Measurements from ENCODE around the gene RABIF. TPM values are rescaled to one million over a fixed set of nuclear protein-coding genes. Genes with fewer than 3 reads are reported as not detected.
"Not testable (repeated sequence)": the region's sequence is repeated elsewhere in the genome, so short reads cannot be mapped to it uniquely, and the experiment has no call there.

Gene RABIF
- total and polyA plus RNA-seq, 4 experiments from 2014 or later = 17.3 to 25.0 (median 21.4) TPM

DNA sequence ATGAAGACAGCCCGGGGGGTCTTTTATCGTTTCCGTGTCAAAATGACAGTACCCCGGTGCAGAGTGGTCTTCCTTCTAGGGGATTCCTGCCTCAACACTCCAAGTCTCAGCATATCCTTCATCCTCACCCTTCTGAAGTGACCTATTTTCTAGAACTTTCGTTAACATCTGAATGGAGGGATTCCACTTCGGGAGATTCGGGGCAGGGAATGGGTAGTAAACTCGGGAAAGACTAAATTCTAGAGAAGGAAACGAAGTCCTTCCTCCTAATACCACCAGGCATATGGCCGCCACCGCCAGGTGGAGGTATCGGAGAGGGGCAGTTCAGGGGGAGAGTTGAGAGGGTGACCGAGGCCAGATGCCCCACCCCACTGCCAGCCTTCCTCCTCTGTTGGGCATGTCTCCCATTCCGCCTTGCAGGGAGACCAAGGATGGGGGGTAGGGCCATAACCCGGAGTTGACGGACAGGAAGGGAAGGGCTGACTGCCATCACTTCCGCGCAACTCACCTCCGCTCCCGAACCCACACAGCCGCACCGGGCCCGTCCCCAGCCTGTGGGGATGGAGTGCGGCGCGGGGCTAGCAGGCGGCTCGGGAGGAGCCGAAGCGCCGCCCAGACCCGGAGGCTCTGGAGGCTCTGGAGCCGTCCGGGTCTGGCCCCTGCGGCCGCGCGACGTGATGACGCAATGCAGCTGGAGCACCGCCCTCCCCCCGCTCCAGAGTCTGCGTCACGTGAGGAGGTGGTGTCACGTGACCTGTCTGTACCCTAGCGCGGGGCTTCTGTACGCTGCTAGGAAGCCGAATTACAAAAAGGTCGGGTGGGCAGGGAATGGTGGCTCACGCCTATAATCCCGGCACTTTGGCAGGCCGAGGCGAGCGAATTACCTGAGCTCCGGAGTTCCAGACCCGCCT lies 37.9 kb upstream of the RABIF start, which contains the start of gene KLHL12:
TSS of gene KLHL12 (minus strand) at position 654 of the 911 bp plus-strand sequence. CDS start 2,072 bp downstream, outside the sequence.
- H3K4me3 Mint-ChIP-seq = peak within 1 kb of the TSS; percentile 90 to 97 (median 96)
- POLR2A ChIA-PET (ENCODE audit: partially characterized antibody) = interaction anchor here (0.8 to 2.5 kb wide), 15 partner anchors 12 to 120 kb away, joined by 3 to 23 read pairs (median 5); partner anchors contain the start of genes ADIPOR1, CYB5R1, KDM5B and PCAT6

DNA sequence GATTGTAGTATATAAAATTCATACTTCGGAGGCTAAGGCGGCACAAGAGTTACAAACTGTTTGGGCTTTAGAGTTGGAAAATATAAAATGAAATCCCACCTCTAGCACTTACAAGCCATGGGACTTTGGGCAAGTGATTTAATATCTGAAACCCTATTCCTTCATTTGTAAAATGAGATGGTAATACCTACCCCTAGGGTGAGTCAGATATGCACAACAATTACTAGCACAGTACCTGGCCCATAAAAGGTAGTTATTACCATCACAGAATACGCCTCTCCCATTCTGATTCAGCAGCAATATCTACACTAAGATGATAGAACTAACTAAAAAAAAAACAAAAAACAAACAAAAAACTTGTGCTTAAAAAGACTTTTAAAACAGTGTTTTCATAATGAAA lies 34.6 kb upstream of the RABIF start:
- Mint-ChIP-seq H3K4me3 (peak overlapping the region in 1 of 8 donors; percentile 31), H3K36me3 (peaks cover 0 to 32% of the 10 kb centered on the region in 2 donors), H3K4me1 (peaks cover 15 to 41% (median 27%) of the 10 kb centered on the region in 4 donors), H3K9me3 (peaks cover 0 to 2% (median 0%) of the 10 kb centered on the region in 8 donors), H3K27ac (peak overlapping the region in 2 of 7 donors; percentile 18 to 24), H3K27me3 (no peaks in the 10 kb centered on the region)
- H3K4me1 ChIP-seq (ENCODE audit: insufficient read depth, low read length) = peaks cover 34% of the 10 kb centered on the region
- no peaks in the 10 kb centered on the region for H3K9me3 ChIP-seq (ENCODE audit: control insufficient read depth in 1 of 2, low read length in 2 of 2)
- ChIA-PET POLR2A (ENCODE audit: partially characterized antibody) (no interaction called here), CTCF (ENCODE audit: partially characterized antibody) (interaction anchor here (1.9 kb wide), 1 partner anchor 76 kb away, joined by 8 read pairs; no protein-coding TSS in a partner anchor)
- no peak overlapping the region for H3K27ac ChIP-seq (ENCODE audit: low read depth, low read length)
- H3K4me3 ChIP-seq (ENCODE audit: low read length in 2 of 2) = no peak overlapping the region
- H3K36me3 ChIP-seq (ENCODE audit: insufficient read depth, low read length) = peaks cover 13% of the 10 kb centered on the region
- intact Hi-C loops (cut with micrococcal nuclease) = no loop called here
- DNase-seq = no peak
- H3K27me3 ChIP-seq (ENCODE audit: insufficient read depth, low read length) = no peaks in the 10 kb centered on the region

More for the DNA sequence above, 37.9 kb upstream of the RABIF start, which contains the start of gene KLHL12:
- Histone ChIP-seq H3K36me3 (ENCODE audit: insufficient read depth, low read length) (no peaks in the 10 kb centered on the region), H3K4me1 (ENCODE audit: insufficient read depth, low read length) (peaks cover 34% of the 10 kb centered on the region), H3K9me3 (ENCODE audit: control insufficient read depth in 1 of 2, low read length in 2 of 2) (no peaks in the 10 kb centered on the region), H3K27me3 (ENCODE audit: insufficient read depth, low read length) (no peaks in the 10 kb centered on the region), H3K4me3 (ENCODE audit: low read length in 2 of 2) (peak within 1 kb of the TSS; percentile 88 to 98), H3K27ac (ENCODE audit: low read depth, low read length) (peak within 1 kb of the TSS; percentile 87)
- peak within 1 kb of the TSS; percentile 96 to 98 (median 97) for H3K27ac Mint-ChIP-seq
- H3K27me3 Mint-ChIP-seq = no peaks in the 10 kb centered on the region
- H3K4me1 Mint-ChIP-seq = peaks cover 15 to 40% (median 28%) of the 10 kb centered on the region in 4 donors
- peak; percentile 93 to 95 (median 94) for DNase-seq
- intact Hi-C loops (cut with micrococcal nuclease) = loop anchor here (1.0 kb wide), 5 partner anchors 31 to 80 kb away; partner anchors contain the start of genes ADIPOR1, CYB5R1, RABIF and TMEM183A
- peaks cover 0 to 2% (median 0%) of the 10 kb centered on the region in 8 donors for H3K9me3 Mint-ChIP-seq
- peaks cover 0 to 18% of the 10 kb centered on the region in 2 donors for H3K36me3 Mint-ChIP-seq
- CTCF ChIA-PET (ENCODE audit: partially characterized antibody) = interaction anchor here (0.7 to 1.8 kb wide), 11 partner anchors 17 to 555 kb away, joined by 3 to 10 read pairs (median 5); partner anchors contain the start of gene TMEM183A

DNA sequence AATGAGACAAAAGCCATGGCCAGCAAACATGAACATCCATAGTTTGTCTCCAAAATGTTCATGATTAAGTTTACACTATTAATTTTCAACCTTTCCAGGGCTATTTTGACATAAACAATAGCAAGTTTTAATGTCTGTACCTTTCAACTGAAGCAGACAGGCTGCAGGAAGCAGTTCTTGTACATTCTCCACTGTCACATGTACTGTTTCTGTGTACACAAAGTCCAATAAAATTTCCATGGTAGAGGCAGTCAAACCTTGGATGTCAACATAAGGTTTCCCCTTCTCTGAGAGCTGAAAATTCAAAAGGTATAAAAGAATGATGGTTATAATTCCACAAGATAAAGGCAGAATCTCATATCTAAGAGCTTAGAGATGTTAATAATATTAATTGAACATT lies 30.7 kb upstream of the RABIF start:
- Histone ChIP-seq H3K27me3 (ENCODE audit: insufficient read depth, low read length) (no peaks in the 10 kb centered on the region), H3K4me1 (ENCODE audit: insufficient read depth, low read length) (peaks cover 16% of the 10 kb centered on the region), H3K4me3 (ENCODE audit: low read length in 2 of 2) (no peak overlapping the region), H3K27ac (ENCODE audit: low read depth, low read length) (no peak overlapping the region), H3K36me3 (ENCODE audit: insufficient read depth, low read length) (peaks cover 47% of the 10 kb centered on the region), H3K9me3 (ENCODE audit: control insufficient read depth in 1 of 2, low read length in 2 of 2) (no peaks in the 10 kb centered on the region)
- ChIA-PET CTCF (ENCODE audit: partially characterized antibody) (no interaction called here), POLR2A (ENCODE audit: partially characterized antibody) (no interaction called here)
- no peak for DNase-seq
- Mint-ChIP-seq H3K4me1 (peaks cover 4 to 27% (median 13%) of the 10 kb centered on the region in 4 donors), H3K27me3 (no peaks in the 10 kb centered on the region), H3K27ac (no peak overlapping the region), H3K9me3 (no peaks in the 10 kb centered on the region), H3K36me3 (peaks cover 14 to 62% of the 10 kb centered on the region in 2 donors), H3K4me3 (no peak overlapping the region)
- intact Hi-C loops (cut with micrococcal nuclease) = no loop called here

DNA sequence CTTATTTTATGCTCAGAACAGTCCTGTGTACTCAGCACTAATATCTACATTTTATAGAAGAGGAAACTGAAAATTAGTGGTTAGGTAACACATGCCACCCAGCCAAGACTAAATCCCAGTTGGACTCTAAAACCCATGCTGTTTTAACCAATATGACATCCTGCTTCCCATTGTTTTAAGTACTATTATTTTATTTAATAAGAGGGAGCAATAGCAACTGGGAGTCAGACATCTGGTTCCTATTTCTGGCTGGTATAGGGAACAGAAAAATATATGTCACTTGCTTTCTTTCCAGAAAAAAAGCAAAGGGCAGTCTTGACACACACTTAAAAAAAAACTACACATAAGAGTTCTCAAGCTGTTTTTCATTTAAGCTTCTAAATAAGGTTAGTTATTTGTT lies 26.2 kb upstream of the RABIF start:
- ChIA-PET CTCF (ENCODE audit: partially characterized antibody) (no interaction called here), POLR2A (ENCODE audit: partially characterized antibody) (no interaction called here)
- Mint-ChIP-seq H3K4me3 (no peak overlapping the region), H3K9me3 (no peaks in the 10 kb centered on the region), H3K27me3 (no peaks in the 10 kb centered on the region), H3K4me1 (peaks cover 3 to 10% (median 6%) of the 10 kb centered on the region in 4 donors), H3K27ac (no peak overlapping the region), H3K36me3 (peaks cover 49 to 89% of the 10 kb centered on the region in 2 donors)
- Histone ChIP-seq H3K36me3 (ENCODE audit: insufficient read depth, low read length) (peaks cover 67% of the 10 kb centered on the region), H3K27ac (ENCODE audit: low read depth, low read length) (no peak overlapping the region), H3K9me3 (ENCODE audit: control insufficient read depth in 1 of 2, low read length in 2 of 2) (no peaks in the 10 kb centered on the region), H3K4me1 (ENCODE audit: insufficient read depth, low read length) (no peaks in the 10 kb centered on the region), H3K4me3 (ENCODE audit: low read length in 2 of 2) (no peak overlapping the region), H3K27me3 (ENCODE audit: insufficient read depth, low read length) (no peaks in the 10 kb centered on the region)
- DNase-seq = no peak
- intact Hi-C loops (cut with micrococcal nuclease) = no loop called here

DNA sequence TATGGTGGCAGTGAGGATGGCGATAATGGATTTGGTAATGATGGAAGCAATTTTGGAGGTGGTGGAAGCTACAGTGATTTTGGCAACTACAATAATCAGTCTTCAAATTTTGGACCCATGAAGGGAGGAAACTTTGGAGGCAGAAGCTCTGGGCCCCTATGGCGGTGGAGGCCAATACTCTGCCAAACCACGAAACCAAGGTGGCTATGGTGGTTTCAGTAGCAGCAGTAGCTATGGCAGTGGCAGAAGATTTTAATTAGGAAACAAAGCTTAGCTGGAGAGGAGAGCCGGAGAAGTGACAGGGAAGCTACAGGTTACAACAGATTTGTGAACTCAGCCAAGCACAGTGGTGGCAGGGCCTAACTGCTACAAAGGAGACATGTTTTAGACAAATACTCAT lies 23.5 kb upstream of the RABIF start:
- H3K9me3 Mint-ChIP-seq; H3K27me3 Mint-ChIP-seq; H3K9me3 ChIP-seq (ENCODE audit: control insufficient read depth in 1 of 2, low read length in 2 of 2); H3K27me3 ChIP-seq (ENCODE audit: insufficient read depth, low read length); H3K4me3 ChIP-seq (ENCODE audit: low read length in 2 of 2); POLR2A ChIA-PET (ENCODE audit: partially characterized antibody); H3K4me1 ChIP-seq (ENCODE audit: insufficient read depth, low read length); H3K4me3 Mint-ChIP-seq; H3K4me1 Mint-ChIP-seq; CTCF ChIA-PET (ENCODE audit: partially characterized antibody); DNase-seq; H3K27ac ChIP-seq (ENCODE audit: low read depth, low read length); intact Hi-C loops (cut with micrococcal nuclease): not testable (repeated sequence)
- Mint-ChIP-seq H3K36me3 (peaks cover 55 to 90% of the 10 kb centered on the region in 2 donors), H3K27ac (peak overlapping the region in 1 of 7 donors; percentile 36)
- peaks cover 67% of the 10 kb centered on the region for H3K36me3 ChIP-seq (ENCODE audit: insufficient read depth, low read length)

DNA sequence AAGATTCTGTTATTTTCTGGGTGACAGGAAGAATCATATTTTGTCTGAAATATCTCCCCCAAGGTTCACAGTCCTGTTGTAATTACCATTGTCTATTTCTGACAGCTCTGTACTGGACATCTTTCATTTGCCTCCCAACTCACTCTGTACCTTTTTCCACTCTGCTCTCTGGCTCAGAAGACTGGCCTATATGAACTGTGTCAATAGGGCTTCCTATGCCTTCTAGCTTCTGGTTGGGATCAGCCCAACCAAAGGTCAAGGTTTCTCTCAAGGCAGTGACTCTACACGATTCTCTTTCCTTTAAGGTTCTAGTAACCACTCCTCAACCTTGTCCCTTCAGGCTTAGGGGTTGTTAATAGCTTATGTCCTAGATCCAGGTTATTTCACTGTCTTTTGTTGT lies 20.5 kb upstream of the RABIF start:
- Histone ChIP-seq H3K36me3 (ENCODE audit: insufficient read depth, low read length) (peaks cover 57% of the 10 kb centered on the region), H3K27ac (ENCODE audit: low read depth, low read length) (no peak overlapping the region), H3K27me3 (ENCODE audit: insufficient read depth, low read length) (no peaks in the 10 kb centered on the region), H3K4me3 (ENCODE audit: low read length in 2 of 2) (no peak overlapping the region), H3K9me3 (ENCODE audit: control insufficient read depth in 1 of 2, low read length in 2 of 2) (no peaks in the 10 kb centered on the region), H3K4me1 (ENCODE audit: insufficient read depth, low read length) (no peaks in the 10 kb centered on the region)
- CTCF ChIA-PET (ENCODE audit: partially characterized antibody) = interaction anchor here (1.1 kb wide), 1 partner anchor 18 kb away, joined by 4 read pairs; the partner anchor contains the start of gene KLHL12
- H3K27me3 Mint-ChIP-seq = no peaks in the 10 kb centered on the region
- POLR2A ChIA-PET (ENCODE audit: partially characterized antibody) = no interaction called here
- peaks cover 47 to 75% of the 10 kb centered on the region in 2 donors for H3K36me3 Mint-ChIP-seq
- H3K9me3 Mint-ChIP-seq = no peaks in the 10 kb centered on the region
- H3K4me1 Mint-ChIP-seq = peaks cover 1 to 7% (median 4%) of the 10 kb centered on the region in 4 donors
- intact Hi-C loops (cut with micrococcal nuclease) = no loop called here
- DNase-seq = no peak
- H3K4me3 Mint-ChIP-seq = no peak overlapping the region
- peak overlapping the region in 1 of 7 donors; percentile 32 for H3K27ac Mint-ChIP-seq

DNA sequence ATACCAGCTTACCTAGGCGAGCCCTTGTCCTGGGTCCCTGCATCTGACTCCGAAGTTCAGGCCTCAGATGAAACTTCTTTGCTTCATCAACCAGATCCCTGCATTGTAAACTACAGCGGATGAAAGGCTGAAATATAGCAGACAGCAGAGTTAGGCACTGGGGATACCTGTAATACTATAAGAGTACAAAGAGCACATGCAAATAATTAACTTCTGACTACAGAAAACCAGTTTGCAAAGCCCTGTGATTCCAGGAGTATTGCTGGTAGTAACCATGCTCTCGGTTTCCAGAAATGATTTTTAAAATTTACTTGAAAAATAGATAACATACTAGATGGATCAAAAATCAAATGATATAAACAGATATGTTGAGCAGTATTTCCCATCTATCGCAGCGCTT lies 20.0 kb upstream of the RABIF start:
- ChIA-PET POLR2A (ENCODE audit: partially characterized antibody) (no interaction called here), CTCF (ENCODE audit: partially characterized antibody) (interaction anchor here (1.1 kb wide), 1 partner anchor 19 kb away, joined by 4 read pairs; the partner anchor contains the start of gene KLHL12)
- Mint-ChIP-seq H3K36me3 (peaks cover 44 to 72% of the 10 kb centered on the region in 2 donors), H3K27me3 (no peaks in the 10 kb centered on the region), H3K27ac (peak overlapping the region in 1 of 7 donors; percentile 24), H3K4me3 (no peak overlapping the region), H3K9me3 (no peaks in the 10 kb centered on the region), H3K4me1 (peaks cover 1 to 7% (median 4%) of the 10 kb centered on the region in 4 donors)
- Histone ChIP-seq H3K27ac (ENCODE audit: low read depth, low read length) (no peak overlapping the region), H3K27me3 (ENCODE audit: insufficient read depth, low read length) (no peaks in the 10 kb centered on the region), H3K4me3 (ENCODE audit: low read length in 2 of 2) (no peak overlapping the region), H3K9me3 (ENCODE audit: control insufficient read depth in 1 of 2, low read length in 2 of 2) (no peaks in the 10 kb centered on the region), H3K4me1 (ENCODE audit: insufficient read depth, low read length) (no peaks in the 10 kb centered on the region), H3K36me3 (ENCODE audit: insufficient read depth, low read length) (peaks cover 54% of the 10 kb centered on the region)
- intact Hi-C loops (cut with micrococcal nuclease) = no loop called here
- DNase-seq = no peak

All from CD4-positive, alpha-beta memory T cell (primary cell).